Peyer's patch (tissue), 4 donors: Measurements from ENCODE around the gene FAH. TPM values are rescaled to one million over a fixed set of nuclear protein-coding genes. Genes with fewer than 3 reads are reported as not detected.

Source experiments
- DNase-seq, 3 donors: peaks; one replicate each; pipeline ENCODE4 v3.0.0-alpha.2; 2017 to 2019
- H3K27ac ChIP-seq, 4 donors: fragments of 200-600 bp; sonication (generic); one replicate each; pipeline ENCODE4 v1.5.1; 2016 to 2019
- H3K27me3 ChIP-seq, 2 donors: fragments of 200-600 bp; sonication (generic); one replicate each; pipeline ENCODE4 v1.5.1; 2019
- H3K36me3 ChIP-seq, 3 donors: fragments of 200-600 bp; sonication (generic); one replicate each; pipeline ENCODE4 v1.5.1; 2016 to 2019
- H3K4me1 ChIP-seq, 4 donors: fragments of 200-600 bp; sonication (generic); one replicate each; pipeline ENCODE4 v1.5.1; 2016 to 2019
- H3K4me3 ChIP-seq, 4 donors: fragments of 200-600 bp; sonication (generic); 1 replicate in 3 of 4; 2 replicates in 1 of 4; pipeline ENCODE4 v1.5.1; 2016 to 2019; ENCODE audit warnings: mild to moderate bottlenecking in 1 of 4
- H3K9me3 ChIP-seq, 4 donors: fragments of 200-600 bp; sonication (generic); one replicate each; pipeline ENCODE4 v1.5.1; 2016 to 2019; ENCODE audit warnings: mild to moderate bottlenecking in 1 of 4
- POLR2A ChIP-seq, 2 donors: fragments of 450-650 bp; IDR thresholded peaks; one replicate each; pipeline ENCODE4 v1.5.1; 2017; ENCODE audit warnings: antibody characterized with exemption in 2 of 2, mild to moderate bottlenecking in 2 of 2, moderate library complexity in 2 of 2
- total RNA-seq, 4 donors: library from RNA; depleted of rRNA; stranded (reverse); fragments of >200 nt; gene quantifications; one replicate each; pipeline ENCODE4 v1.1.0, GENCODE V29; 2016
- TF ChIP-seq, protein P1 (sequence below), 6 experiments: fragments of 450-650 bp in 4 of 6; fragments of 200-600 bp in 2 of 6; sonication (generic) in 1 of 6; IDR thresholded peaks; one replicate each; pipeline ENCODE4 v1.5.1; 2017 to 2019; ENCODE audit warnings: antibody characterized with exemption in 6 of 6, mild to moderate bottlenecking in 3 of 6, moderate library complexity in 1 of 6

Gene FAH
- total RNA-seq, 4 donors from 2014 or later: 6.6 to 17.3 (median 15.3) TPM

DNA sequence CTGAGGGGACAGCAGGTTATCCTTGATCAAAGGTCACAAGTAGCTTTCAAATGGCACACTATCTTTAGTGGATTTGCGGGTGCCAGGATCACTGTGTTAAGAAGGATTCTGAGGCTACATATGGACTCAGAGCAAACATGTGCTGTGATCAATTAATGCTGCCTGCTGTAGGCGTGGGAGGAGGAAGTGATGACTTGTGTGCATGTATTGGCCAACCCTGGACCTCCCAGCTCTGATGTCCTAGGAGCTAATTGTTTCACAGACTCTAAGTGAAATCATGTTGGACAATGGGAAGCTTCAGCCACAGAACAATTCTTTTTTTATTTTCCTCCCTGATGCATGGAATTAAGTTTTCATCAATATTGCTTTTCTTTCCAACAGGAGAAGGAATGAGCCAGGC lies 24.4 kb downstream of the FAH start:
- TF ChIP-seq, protein P1, sequence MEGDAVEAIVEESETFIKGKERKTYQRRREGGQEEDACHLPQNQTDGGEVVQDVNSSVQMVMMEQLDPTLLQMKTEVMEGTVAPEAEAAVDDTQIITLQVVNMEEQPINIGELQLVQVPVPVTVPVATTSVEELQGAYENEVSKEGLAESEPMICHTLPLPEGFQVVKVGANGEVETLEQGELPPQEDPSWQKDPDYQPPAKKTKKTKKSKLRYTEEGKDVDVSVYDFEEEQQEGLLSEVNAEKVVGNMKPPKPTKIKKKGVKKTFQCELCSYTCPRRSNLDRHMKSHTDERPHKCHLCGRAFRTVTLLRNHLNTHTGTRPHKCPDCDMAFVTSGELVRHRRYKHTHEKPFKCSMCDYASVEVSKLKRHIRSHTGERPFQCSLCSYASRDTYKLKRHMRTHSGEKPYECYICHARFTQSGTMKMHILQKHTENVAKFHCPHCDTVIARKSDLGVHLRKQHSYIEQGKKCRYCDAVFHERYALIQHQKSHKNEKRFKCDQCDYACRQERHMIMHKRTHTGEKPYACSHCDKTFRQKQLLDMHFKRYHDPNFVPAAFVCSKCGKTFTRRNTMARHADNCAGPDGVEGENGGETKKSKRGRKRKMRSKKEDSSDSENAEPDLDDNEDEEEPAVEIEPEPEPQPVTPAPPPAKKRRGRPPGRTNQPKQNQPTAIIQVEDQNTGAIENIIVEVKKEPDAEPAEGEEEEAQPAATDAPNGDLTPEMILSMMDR (IDR thresholded peaks at IDR 0.05): no peak
- TF ChIP-seq POLR2A (IDR thresholded peaks at IDR 0.05): no peak
- no peaks in the 10 kb centered on the region for H3K4me1 ChIP-seq
- no peak overlapping the region for H3K27ac ChIP-seq
- no peaks in the 10 kb centered on the region for H3K9me3 ChIP-seq
- H3K4me3 ChIP-seq: no peak overlapping the region
- no peak for DNase-seq
- H3K27me3 ChIP-seq: no peaks in the 10 kb centered on the region
- H3K36me3 ChIP-seq: peaks cover 0 to 19% (median 0%) of the 10 kb centered on the region in 3 donors

DNA sequence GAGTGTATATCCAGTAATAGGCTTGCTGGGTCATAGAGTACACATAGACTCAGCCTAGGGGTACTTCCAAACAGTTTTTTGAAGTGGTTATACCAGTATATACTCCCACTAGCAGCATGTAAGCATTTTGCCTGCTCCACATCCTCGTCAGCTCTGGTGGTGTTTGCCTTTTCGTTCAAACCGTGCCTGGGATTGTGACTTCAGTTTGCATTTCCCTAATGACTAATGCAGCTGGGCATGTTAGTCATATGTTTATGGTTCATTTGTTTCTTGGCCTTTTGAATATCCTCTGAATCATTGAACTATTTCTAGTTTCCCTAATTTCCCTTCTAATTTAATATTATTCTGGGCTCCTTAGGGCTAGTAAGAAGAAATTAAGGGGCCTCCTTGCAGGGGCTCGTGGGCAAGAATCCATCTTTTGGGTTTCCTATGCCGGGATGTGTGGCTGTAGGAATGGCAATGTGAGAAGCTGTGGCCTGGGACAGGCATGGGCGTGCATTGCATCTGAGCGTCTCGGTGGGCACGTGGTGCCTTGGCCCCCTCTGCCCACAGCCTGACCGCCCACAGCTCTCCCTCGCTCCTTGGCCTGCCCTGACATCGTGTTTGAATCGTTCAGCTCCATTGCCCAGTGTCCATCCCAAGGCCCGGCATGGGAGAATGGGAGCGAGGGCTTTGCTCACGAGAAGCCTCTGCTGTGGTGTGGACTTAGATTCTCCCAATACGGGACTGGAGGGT lies 26.4 kb downstream of the FAH start:
- TF ChIP-seq, protein P1 (IDR thresholded peaks at IDR 0.05): no peak
- no peak for TF ChIP-seq POLR2A (IDR thresholded peaks at IDR 0.05)
- Histone ChIP-seq H3K4me1 (no peaks in the 10 kb centered on the region), H3K36me3 (peaks cover 0 to 30% (median 0%) of the 10 kb centered on the region in 3 donors), H3K4me3 (no peak overlapping the region), H3K27me3 (no peaks in the 10 kb centered on the region), H3K9me3 (no peaks in the 10 kb centered on the region), H3K27ac (no peak overlapping the region)
- no peak for DNase-seq

DNA sequence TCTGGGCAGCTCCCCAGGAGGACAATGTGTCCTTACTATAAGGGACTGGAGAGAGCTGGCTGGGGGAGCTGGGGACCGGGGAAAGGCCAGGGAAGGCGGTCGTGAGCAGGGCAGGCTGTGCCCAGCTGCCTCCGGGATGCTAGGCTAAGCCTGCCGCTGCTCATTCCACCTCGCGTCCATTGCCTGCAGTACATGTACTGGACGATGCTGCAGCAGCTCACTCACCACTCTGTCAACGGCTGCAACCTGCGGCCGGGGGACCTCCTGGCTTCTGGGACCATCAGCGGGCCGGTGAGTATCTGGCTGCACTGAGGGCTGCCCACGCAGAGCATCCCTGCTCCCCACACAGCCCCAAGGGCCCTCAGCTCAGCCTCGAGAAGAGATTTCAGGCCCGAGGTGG lies 27.1 kb downstream of the FAH start:
- Histone ChIP-seq H3K27me3 (no peaks in the 10 kb centered on the region), H3K9me3 (no peaks in the 10 kb centered on the region), H3K36me3 (peaks cover 0 to 32% (median 0%) of the 10 kb centered on the region in 3 donors), H3K27ac (no peak overlapping the region), H3K4me1 (no peaks in the 10 kb centered on the region), H3K4me3 (no peak overlapping the region)
- TF ChIP-seq, protein P1 (IDR thresholded peaks at IDR 0.05): no peak
- no peak for TF ChIP-seq POLR2A (IDR thresholded peaks at IDR 0.05)
- DNase-seq: no peak

DNA sequence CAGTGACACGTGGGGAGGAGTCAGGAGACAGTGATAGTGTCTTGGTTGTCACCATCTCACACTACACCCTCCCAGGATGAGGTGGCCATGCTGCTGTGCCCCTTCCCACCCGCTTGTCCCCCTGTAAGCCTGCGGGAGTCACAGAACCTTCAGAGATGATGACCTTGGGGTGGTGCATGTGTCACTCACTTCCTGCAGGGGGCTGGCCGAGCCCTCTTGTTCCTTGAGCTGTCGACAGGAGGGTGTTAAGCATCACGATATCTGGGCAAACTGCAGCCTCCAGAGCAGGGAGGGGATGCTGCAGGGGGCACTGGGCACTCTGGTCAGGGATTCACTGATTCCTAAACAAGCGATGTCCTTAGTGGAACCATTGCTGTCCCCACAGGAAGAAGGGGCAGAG lies 27.7 kb downstream of the FAH start:
- Histone ChIP-seq H3K36me3 (peaks cover 0 to 37% (median 0%) of the 10 kb centered on the region in 3 donors), H3K4me1 (no peaks in the 10 kb centered on the region), H3K9me3 (no peaks in the 10 kb centered on the region), H3K27me3 (no peaks in the 10 kb centered on the region), H3K4me3 (no peak overlapping the region), H3K27ac (no peak overlapping the region)
- TF ChIP-seq, protein P1 (IDR thresholded peaks at IDR 0.05): no peak
- TF ChIP-seq POLR2A (IDR thresholded peaks at IDR 0.05): no peak
- DNase-seq: no peak

DNA sequence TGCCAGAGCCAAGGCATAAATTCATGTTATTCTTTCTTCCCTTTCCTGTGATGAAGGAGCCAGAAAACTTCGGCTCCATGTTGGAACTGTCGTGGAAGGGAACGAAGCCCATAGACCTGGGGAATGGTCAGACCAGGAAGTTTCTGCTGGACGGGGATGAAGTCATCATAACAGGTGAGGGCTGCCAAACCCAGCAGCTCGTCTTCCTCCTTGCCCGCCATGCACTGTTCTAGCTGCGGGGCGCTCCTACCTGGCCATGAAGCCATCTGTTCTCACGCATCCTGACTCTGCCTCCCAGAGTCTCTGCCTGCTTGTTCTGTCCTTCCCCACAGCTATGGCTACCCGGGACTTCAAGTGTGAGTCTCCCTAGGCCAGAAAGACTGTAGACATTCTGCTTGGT lies 28.2 kb downstream of the FAH start:
- H3K4me1 ChIP-seq: no peaks in the 10 kb centered on the region
- TF ChIP-seq, protein P1 (IDR thresholded peaks at IDR 0.05): no peak
- TF ChIP-seq POLR2A (IDR thresholded peaks at IDR 0.05): no peak
- peaks cover 0 to 42% (median 0%) of the 10 kb centered on the region in 3 donors for H3K36me3 ChIP-seq
- no peak overlapping the region for H3K4me3 ChIP-seq
- H3K27ac ChIP-seq: no peak overlapping the region
- DNase-seq: no peak
- no peaks in the 10 kb centered on the region for H3K27me3 ChIP-seq
- no peaks in the 10 kb centered on the region for H3K9me3 ChIP-seq
